ENCODE results near the gene CCDC88B.
A peak's percentile ranks its signal among the peaks of the same experiment; 100 is the strongest.
"Not testable (repeated sequence)": the region's sequence is repeated elsewhere in the genome, so short reads cannot be mapped to it uniquely, and the experiment has no call there.

Gene CCDC88B

GRCh38 chr11:64305691-64306562 is 34.1 kb upstream of the CCDC88B start:
- DNase-seq = peak; percentile 59

- DNase-seq = no peak
Measured at GRCh38 chr11:64306563-64306875, 33.5 kb upstream of the CCDC88B start.

- no peak for DNase-seq
Measured at GRCh38 chr11:64306876-64307622, 33.0 kb upstream of the CCDC88B start.

GRCh38 chr11:64307795-64308194 is 32.2 kb upstream of the CCDC88B start:
- not testable (repeated sequence) for DNase-seq

GRCh38 chr11:64312947-64313346 is 27.1 kb upstream of the CCDC88B start:
- DNase-seq = no peak

- DNase-seq = no peak
Measured at GRCh38 chr11:64313491-64314145, 26.4 kb upstream of the CCDC88B start.

GRCh38 chr11:64314146-64314804 is 25.7 kb upstream of the CCDC88B start:
- no peak for DNase-seq

GRCh38 chr11:64314805-64315561 is 25.0 kb upstream of the CCDC88B start:
- DNase-seq = no peak

GRCh38 chr11:64315667-64316526 is 24.1 kb upstream of the CCDC88B start:
- not testable (repeated sequence) for DNase-seq

GRCh38 chr11:64316672-64317324 is 23.2 kb upstream of the CCDC88B start:
- DNase-seq = no peak

- peak; percentile 92 for DNase-seq
Measured at GRCh38 chr11:64317325-64317960, 22.6 kb upstream of the CCDC88B start, which contains the start of gene TRMT112. TSS of gene TRMT112 (minus strand) at chr11:64317559. CDS start at chr11:64317526, 33 bp downstream.

- DNase-seq = peak; percentile 88
Measured at GRCh38 chr11:64317961-64318765, 21.8 kb upstream of the CCDC88B start, which contains the start of gene PRDX5. TSS of gene PRDX5 (plus strand) at chr11:64318121. CDS start at chr11:64318216, 95 bp downstream.

- no peak for DNase-seq
Measured at GRCh38 chr11:64318766-64319761, 20.9 kb upstream of the CCDC88B start.

GRCh38 chr11:64320556-64320955 is 19.4 kb upstream of the CCDC88B start:
- DNase-seq = no peak

GRCh38 chr11:64321026-64321425 is 19.0 kb upstream of the CCDC88B start:
- DNase-seq = no peak

GRCh38 chr11:64321533-64321932 is 18.5 kb upstream of the CCDC88B start:
- no peak for DNase-seq

- DNase-seq = no peak
Measured at GRCh38 chr11:64322925-64323260, 17.1 kb upstream of the CCDC88B start.

GRCh38 chr11:64323373-64323772 is 16.6 kb upstream of the CCDC88B start:
- no peak for DNase-seq
